HepG2 (cell line): ENCODE measurements around the gene KCNMA1. TPM values are rescaled to one million over a fixed set of nuclear protein-coding genes. Genes with fewer than 3 reads are reported as not detected.

Experiments used
- ATAC-seq: fragments of 200-7000 bp; cut with Tn5 transposase; 3 replicates; pipeline ENCODE4 v1.9.1; 2020; ENCODE audit warnings: mild to moderate bottlenecking, moderate library complexity
- BruUV-seq: library from RNA; stranded (reverse); fragments of 400-500 nt; replicated peaks from 2 replicates; lab custom pipeline; 2021; lab: Mats Ljungman, UMichigan
- CTCF ChIA-PET: fragments of 300-600 bp; formaldehyde crosslinking; extraction: SDS; loops from one replicate; lab custom pipeline; 2021; ENCODE audit warnings: low total read pairs, inconsistent platforms, low intra/inter-chr PET ratio; lab: Yijun Ruan, JAX
- POLR2A ChIA-PET: fragments of 350-600 bp; sonication (Branson Sonifier 250); formaldehyde crosslinking; loops from one replicate; lab custom pipeline; 2020; ENCODE audit warnings: antibody characterized with exemption, inconsistent platforms; lab: Yijun Ruan, JAX
- DNase-seq: peaks from one replicate; pipeline ENCODE4 v3.0.0-alpha.2; 2015; ENCODE audit warnings: low spot score
- FAIRE-seq: peaks from 3 replicates; lab custom pipeline; 2011; peaks lifted over from hg19 to GRCh38; lab: Jason Lieb, UNC
- H2AFZ ChIP-seq: one replicate; pipeline ENCODE4 v1.6.1; 2011; ENCODE audit warnings: low read length, inconsistent platforms
- H3K27ac ChIP-seq: fragments of 300-600 bp; 3 replicates; pipeline ENCODE4 v1.8.0; 2011; ENCODE audit warnings: mixed run types, mild to moderate bottlenecking, mixed read lengths, low read length, inconsistent platforms; ENCODE audit not compliant: insufficient read depth; ENCODE audit errors: extremely low read length
- H3K27me3 ChIP-seq, 2 experiments: fragments of 200-600 bp in 1 of 2; 2 replicates in 1 of 2; 3 replicates in 1 of 2; pipeline versions ENCODE4 v1.6.0 to v1.8.0; 2011; ENCODE audit warnings: low read length in 2 of 2, mild to moderate bottlenecking in 2 of 2, moderate library complexity in 2 of 2, inconsistent platforms in 1 of 2; ENCODE audit not compliant: insufficient read depth in 2 of 2, control insufficient read depth in 1 of 2
- H3K36me3 ChIP-seq, 2 experiments: fragments of 200-600 bp in 1 of 2; replicated peaks in 1 of 2; 2 replicates in 1 of 2; 3 replicates in 1 of 2; pipeline versions ENCODE4 v1.5.1 to v1.8.0; 2011; ENCODE audit warnings: low read length in 2 of 2, inconsistent platforms in 1 of 2; ENCODE audit not compliant: insufficient read depth in 2 of 2, control insufficient read depth in 1 of 2
- H3K4me1 ChIP-seq: 2 replicates; pipeline ENCODE4 v1.5.1; 2012; ENCODE audit warnings: low read length, inconsistent platforms; ENCODE audit not compliant: insufficient read depth
- H3K4me2 ChIP-seq: 2 replicates; pipeline ENCODE4 v1.6.0; 2011; ENCODE audit warnings: low read depth, low read length, inconsistent platforms
- H3K4me3 ChIP-seq, 3 experiments: fragments of 200-600 bp in 1 of 3; sonication (generic), shearing (Covaris generic) in 1 of 3; replicated peaks in 1 of 3; 2 replicates each; pipeline ENCODE4 v1.5.1; 2011 to 2016; ENCODE audit warnings: low read length in 3 of 3, inconsistent platforms in 2 of 3, low read depth in 2 of 3, mild to moderate bottlenecking in 2 of 3, control low read depth in 1 of 3, mixed read lengths in 1 of 3; ENCODE audit not compliant: insufficient read depth in 1 of 3
- H3K79me2 ChIP-seq: one replicate; pipeline ENCODE4 v1.6.1; 2011; ENCODE audit warnings: low read length, inconsistent platforms; ENCODE audit not compliant: insufficient read depth
- H3K9ac ChIP-seq: 2 replicates; pipeline ENCODE4 v1.6.0; 2011; ENCODE audit warnings: mild to moderate bottlenecking, low read depth, low read length, inconsistent platforms; ENCODE audit not compliant: insufficient read depth
- H3K9me3 ChIP-seq: 2 replicates; pipeline ENCODE4 v1.5.1; 2012; ENCODE audit warnings: mild to moderate bottlenecking, low read length
- H4K20me1 ChIP-seq: 2 replicates; pipeline ENCODE4 v1.6.0; 2011; ENCODE audit warnings: inconsistent platforms, mild to moderate bottlenecking, low read length, moderate library complexity; ENCODE audit not compliant: insufficient read depth
- GABPB1 ChIP-seq: IDR thresholded peaks from 2 replicates; pipeline ENCODE4 v1.6.1; 2016; ENCODE audit warnings: mild to moderate bottlenecking, missing genetic modification reagents, moderate library complexity, missing compliant biosample characterization
- HHEX ChIP-seq: IDR thresholded peaks from 2 replicates; pipeline ENCODE4 v1.6.1; 2016; ENCODE audit warnings: control low read depth
- HNF4A ChIP-seq: sonication (generic); formaldehyde crosslinking; IDR thresholded peaks from 2 replicates; pipeline ENCODE4 v1.4.0; 2020; ENCODE audit warnings: missing genetic modification reagents
- HOXA5 ChIP-seq: sonication (generic); formaldehyde crosslinking; IDR thresholded peaks from 2 replicates; pipeline ENCODE4 v1.4.0; 2020; ENCODE audit warnings: missing genetic modification reagents
- KDM5A ChIP-seq: fragments of 200-600 bp; sonication (generic); IDR thresholded peaks from 2 replicates; pipeline ENCODE4 v1.7.0; 2018; ENCODE audit warnings: antibody characterized with exemption, mild to moderate bottlenecking, low read length, borderline replicate concordance
- MEF2D ChIP-seq: sonication (generic); formaldehyde crosslinking; IDR thresholded peaks from 2 replicates; pipeline ENCODE4 v1.5.1; 2020; ENCODE audit warnings: mild to moderate bottlenecking, missing genetic modification reagents
- NBN ChIP-seq: fragments of 450-650 bp; conservative IDR thresholded peaks from 2 replicates; pipeline ENCODE4 v1.6.1; 2017
- NFE2L2 ChIP-seq: fragments of 150-350 bp; IDR thresholded peaks from 2 replicates; pipeline ENCODE4 v1.6.1; 2014; ENCODE audit warnings: low read length
- NR0B2 ChIP-seq: sonication (generic); formaldehyde crosslinking; IDR thresholded peaks from 2 replicates; pipeline ENCODE4 v1.4.0; 2020; ENCODE audit warnings: mild to moderate bottlenecking, missing genetic modification reagents
- RBAK ChIP-seq: sonication (generic); formaldehyde crosslinking; IDR thresholded peaks from 2 replicates; pipeline ENCODE4 v1.5.1; 2020; ENCODE audit warnings: mild to moderate bottlenecking, missing genetic modification reagents
- RBFOX2 ChIP-seq: fragments of 200-400 bp; formaldehyde crosslinking; IDR thresholded peaks from 2 replicates; pipeline ENCODE4 v1.6.1; 2017; ENCODE audit warnings: low read depth, mild to moderate bottlenecking, low read length
- XRCC5 ChIP-seq: fragments of 200-400 bp; formaldehyde crosslinking; optimal IDR thresholded peaks from 2 replicates; pipeline ENCODE3; 2017; ENCODE audit warnings: mild to moderate bottlenecking, low read length
- ZNF138 ChIP-seq: sonication (generic); formaldehyde crosslinking; IDR thresholded peaks from 2 replicates; pipeline ENCODE4 v1.5.0; 2020; ENCODE audit warnings: mild to moderate bottlenecking, low read depth, missing genetic modification reagents
- ZNF317 ChIP-seq: sonication (generic); formaldehyde crosslinking; IDR thresholded peaks from 2 replicates; pipeline ENCODE4 v1.5.0; 2020; ENCODE audit warnings: mild to moderate bottlenecking, missing genetic modification reagents
- ZNF431 ChIP-seq: sonication (generic); formaldehyde crosslinking; IDR thresholded peaks from 2 replicates; pipeline ENCODE4 v1.9.0; 2022; ENCODE audit warnings: missing genetic modification reagents, low read depth, mild to moderate bottlenecking, borderline replicate concordance
- ZNF570 ChIP-seq: sonication (generic); formaldehyde crosslinking; IDR thresholded peaks from 2 replicates; pipeline ENCODE4 v1.4.0; 2020; ENCODE audit warnings: mild to moderate bottlenecking, missing genetic modification reagents, borderline replicate concordance
- ZNF850 ChIP-seq: sonication (generic); formaldehyde crosslinking; conservative IDR thresholded peaks from 2 replicates; pipeline ENCODE4 v1.9.0; 2021; ENCODE audit warnings: mild to moderate bottlenecking, missing genetic modification reagents
- ZSCAN12 ChIP-seq: sonication (generic); formaldehyde crosslinking; IDR thresholded peaks from 2 replicates; pipeline ENCODE4 v1.9.0; 2021; ENCODE audit warnings: mild to moderate bottlenecking, missing genetic modification reagents
- WGBS: methylation state at CpG from one replicate; pipeline ENCODE4 v1.1.6; 2017; ENCODE audit warnings: low lambda C conversion rate; 5-methylcytosine and 5-hydroxymethylcytosine counted together
- in situ Hi-C: cut with HindIII; loops from 2 replicates; pipeline ENCODE4 v1.10.0; 2017; ENCODE audit warnings: low pct_unique_long_range_greater_than_20kb; ENCODE audit not compliant: extremely low pct_ligation_motif_present
- intact Hi-C: fragments of 100-400 bp; cut with micrococcal nuclease; formaldehyde crosslinking; loops from one replicate; pipeline ENCODE4 v1.10.0; 2022; ENCODE audit not compliant: unreplicated experiment
- polyA plus RNA-seq, 8 experiments: library from polyadenylated mRNA; depleted of rRNA in 3 of 8; stranded (reverse) in 7 of 8; unstranded in 1 of 8; fragments of >200 nt; fragmentation: Illumina TruSeq in 4 of 8; extraction: Trizol in 4 of 8; gene quantifications; 2 replicates each; pipeline versions ENCODE4 v1.2.1 to v1.2.3, GENCODE V29; 2011 to 2016; ENCODE audit warnings: low read depth in 4 of 8, missing spikeins in 1 of 8, mixed read lengths in 1 of 8; ENCODE audit not compliant: insufficient read depth in 1 of 8
- total RNA-seq, 5 experiments: library from RNA; depleted of rRNA; stranded (reverse); fragments of >200 nt; fragmentation: Illumina TruSeq; extraction: Trizol; gene quantifications; 2 replicates each; pipeline ENCODE4 v1.2.3, GENCODE V29; 2016; ENCODE audit warnings: low read depth in 1 of 5

The KCNMA1 gene
- total and polyA plus RNA-seq, 2 of the 13 experiments (the other 11 are each of a cell fraction or from before 2014, with no cell fraction given), result 0.02 TPM; not detected in 1

DNA sequence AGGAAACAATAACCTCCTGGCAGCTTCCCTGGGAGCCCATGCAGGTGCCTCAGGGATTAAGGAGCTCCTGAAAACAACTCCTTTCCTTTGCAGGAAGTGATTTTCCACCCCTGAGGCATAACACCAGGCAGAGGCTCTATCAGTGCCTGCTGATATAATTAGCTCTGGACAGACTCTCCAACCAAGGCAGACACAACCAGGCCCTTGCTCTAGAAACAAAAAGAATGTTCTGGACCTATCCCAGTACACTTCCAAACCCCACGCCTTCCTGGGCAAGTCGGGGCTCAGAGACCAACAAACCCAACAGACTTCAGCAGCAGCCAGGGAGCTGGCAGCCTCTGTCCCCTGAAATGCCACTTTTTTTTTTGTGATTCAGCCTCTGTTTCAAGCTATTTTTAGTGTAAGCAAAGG, 247.1 kb downstream of the KCNMA1 start:
- Histone ChIP-seq H3K27me3 (peaks cover 0 to 7% of the 10 kb centered on the region in 2 experiments; a peak in 2 of 5 replicates), H3K9me3 (no peaks in the 10 kb centered on the region), H4K20me1 (no peaks in the 10 kb centered on the region), H3K4me2 (no peak overlapping the region), H3K79me2 (no peaks in the 10 kb centered on the region), H3K27ac (no peak overlapping the region), H3K36me3 (no peaks in the 10 kb centered on the region), H3K9ac (no peak overlapping the region), H3K4me1 (no peaks in the 10 kb centered on the region), H3K4me3 (no peak overlapping the region), H2AFZ (no peak overlapping the region)
- FAIRE-seq (no peak), DNase-seq (no peak), ATAC-seq (no peak)
- BruUV-seq, result no TSS peak
- TF ChIP-seq GABPB1 (no peak), HOXA5 (CRISPR knock-in tag) (no peak), ZNF570 (CRISPR knock-in tag) (no peak), HHEX (CRISPR knock-in tag) (no peak), ZNF431 (CRISPR knock-in tag) (no peak), NR0B2 (CRISPR knock-in tag) (no peak), RBFOX2 (no peak), HNF4A (no peak), ZNF317 (CRISPR knock-in tag) (no peak), KDM5A (no peak), ZSCAN12 (CRISPR knock-in tag) (no peak), XRCC5 (no peak), NBN (no peak), MEF2D (CRISPR knock-in tag) (no peak), ZNF850 (CRISPR knock-in tag) (no peak), NFE2L2 (no peak), RBAK (CRISPR knock-in tag) (no peak), ZNF138 (no peak)
- ChIA-PET CTCF (interaction anchor here (2.2 kb wide), 1 partner anchor 251 kb away, joined by 8 read pairs; no protein-coding TSS in a partner anchor), POLR2A (no interaction called here)
- WGBS, result 0% methylated on average over 2 of the region's 2 CpGs
- in situ Hi-C loops (loop anchor here (5.0 kb wide), 1 partner anchor 252 kb away; no protein-coding TSS in a partner anchor), intact Hi-C loops (loop anchor here (5.0 kb wide), 1 partner anchor 252 kb away; no protein-coding TSS in a partner anchor)
